SH-SY5Y (cell line): ENCODE data around the gene NEXMIF.

Experiments
- GATA2 ChIP-seq: IDR thresholded peaks from 2 replicates; pipeline ENCODE4 v1.6.1; 2011; ENCODE audit warnings: mild to moderate bottlenecking, low read depth, low read length
- GATA3 ChIP-seq: IDR thresholded peaks from 2 replicates; pipeline ENCODE4 v1.6.1; 2011; ENCODE audit warnings: low read depth, mild to moderate bottlenecking, low read length, moderate library complexity

The NEXMIF gene

DNA sequence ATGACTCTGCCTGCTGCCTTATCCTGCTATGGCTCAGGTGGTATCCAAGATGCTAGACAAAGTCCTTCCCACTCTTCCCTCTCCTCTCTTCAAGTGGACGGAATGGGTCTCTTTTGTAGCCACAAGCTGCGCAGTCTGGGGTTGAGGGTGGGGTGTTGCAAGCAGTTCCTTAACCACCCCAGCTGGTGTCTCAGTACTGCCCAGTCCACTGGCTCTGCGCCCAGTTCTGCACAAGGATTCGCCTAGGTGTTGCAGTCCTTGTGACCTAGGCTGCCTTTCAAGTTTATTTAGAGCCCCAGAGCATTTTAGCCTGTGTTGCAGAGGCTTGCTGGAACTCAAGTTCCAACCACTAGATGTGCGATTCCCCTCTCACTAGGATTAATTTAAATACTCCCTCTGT is 120.7 kb downstream of the NEXMIF start:
- TF ChIP-seq GATA2 (no peak), GATA3 (no peak)

DNA sequence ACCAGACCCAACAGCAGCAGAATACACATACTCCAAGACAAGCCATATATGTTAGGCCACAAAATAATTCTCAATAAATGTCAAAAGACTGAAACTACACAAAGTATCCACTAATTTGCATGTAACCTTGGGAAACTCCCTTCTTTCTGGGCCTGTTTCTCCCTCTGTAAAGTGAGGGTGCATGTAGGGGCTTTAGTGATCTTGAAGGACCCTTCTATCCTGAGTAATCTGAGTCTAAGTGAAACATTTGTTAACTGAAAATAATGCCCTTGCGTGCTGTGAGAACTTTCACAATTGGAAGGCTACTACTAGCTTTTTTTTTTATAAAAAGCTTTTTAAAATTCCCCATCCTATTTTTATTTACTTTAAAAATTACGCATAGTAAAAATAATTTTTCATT is 125.2 kb downstream of the NEXMIF start:
- TF ChIP-seq GATA2 (no peak), GATA3 (no peak)

DNA sequence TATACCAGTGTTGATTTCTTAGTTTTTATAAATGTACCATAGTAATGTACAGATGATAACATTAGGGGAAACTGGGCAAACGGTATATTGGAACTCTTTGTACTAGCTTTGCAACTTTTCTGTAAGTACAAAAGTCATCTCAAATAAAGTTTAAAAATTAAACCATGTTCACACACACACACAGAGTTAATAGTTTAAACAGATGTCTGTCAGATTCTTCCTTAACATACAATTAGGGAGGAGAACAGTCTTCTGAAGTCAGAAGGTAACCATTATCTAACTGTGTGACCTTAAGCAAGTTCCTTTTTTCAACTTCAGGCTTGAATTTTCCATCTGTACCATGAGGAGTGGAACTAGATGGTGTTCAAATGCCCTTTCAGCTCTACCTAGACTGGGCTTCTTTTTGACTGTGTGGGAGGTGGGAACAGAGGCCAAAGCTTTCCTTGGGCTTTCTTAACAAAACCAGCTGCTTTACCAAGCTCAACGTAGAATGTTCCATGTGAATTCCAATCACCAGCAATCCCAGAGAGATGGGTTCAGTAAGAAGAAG is 127.8 kb downstream of the NEXMIF start:
- TF ChIP-seq GATA3 (no peak), GATA2 (no peak)

DNA sequence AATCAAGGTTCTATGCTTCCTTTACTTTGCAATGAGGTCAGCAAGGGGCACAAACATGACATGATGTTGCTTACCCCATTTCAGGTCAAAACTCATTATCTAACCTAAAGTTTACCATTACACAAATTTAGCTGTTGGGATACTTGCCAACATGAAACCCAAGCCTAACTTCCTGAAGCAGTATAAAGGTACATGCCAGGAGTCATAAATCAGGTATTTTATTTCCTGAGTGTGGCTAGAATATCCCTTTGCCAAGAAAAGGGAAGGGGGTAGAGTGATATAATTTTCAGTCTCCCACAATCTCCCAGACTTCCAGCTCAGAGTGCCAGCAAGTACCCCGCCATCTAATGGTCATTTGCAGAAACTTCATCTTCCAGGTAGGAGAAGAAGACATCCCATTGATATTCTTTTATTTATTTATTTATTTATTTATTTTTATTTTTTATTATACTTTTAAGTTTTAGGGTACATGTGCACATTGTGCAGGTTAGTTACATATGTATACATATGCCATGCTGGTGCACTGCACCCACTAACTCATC is 136.6 kb downstream of the NEXMIF start:
- TF ChIP-seq GATA2 (no peak), GATA3 (no peak)

DNA sequence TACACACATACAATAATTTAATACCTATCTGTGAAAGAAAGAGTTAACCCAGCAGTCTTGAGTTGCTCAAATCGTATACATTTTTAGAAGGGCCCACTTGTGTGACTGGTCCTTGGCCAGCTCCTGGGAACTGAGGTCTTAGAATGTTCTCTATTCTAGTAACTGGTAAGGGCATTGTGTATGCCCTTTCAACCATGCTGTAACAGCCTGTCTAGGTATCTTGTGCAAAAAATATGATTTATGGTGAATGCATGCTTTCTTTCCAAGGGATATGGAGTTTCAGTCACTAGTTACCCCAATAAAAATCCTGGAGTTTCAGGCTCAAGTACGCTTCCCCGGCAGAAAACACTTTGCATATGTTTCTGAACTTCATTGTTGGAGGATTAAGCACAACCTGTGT is 140.6 kb downstream of the NEXMIF start:
- TF ChIP-seq GATA3, result no peak
- no peak for TF ChIP-seq GATA2

DNA sequence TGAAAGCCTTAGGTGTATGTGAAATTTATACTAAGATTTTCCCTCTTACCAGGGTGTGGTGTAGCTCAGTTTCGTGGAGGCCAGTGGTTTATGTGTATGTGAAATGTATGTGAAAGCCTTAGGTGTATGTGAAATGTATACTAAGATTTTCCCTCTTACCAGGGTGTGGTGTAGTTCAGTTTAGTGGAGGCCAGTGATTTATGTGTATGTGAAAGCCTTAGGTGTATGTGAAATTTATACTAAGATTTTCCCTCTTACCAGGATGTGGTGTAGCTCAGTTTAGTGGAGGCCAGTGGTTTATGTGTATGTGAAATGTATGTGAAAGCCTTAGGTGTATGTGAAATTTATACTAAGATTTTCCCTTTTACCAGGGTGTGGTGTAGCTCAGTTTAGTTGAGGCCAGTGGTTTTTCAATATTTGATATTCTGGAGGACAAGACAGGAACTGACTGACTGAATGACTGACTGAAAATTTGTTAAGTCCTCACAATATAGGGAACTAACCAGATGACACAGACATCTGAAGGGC is 143.7 kb downstream of the NEXMIF start:
- TF ChIP-seq GATA3 (no peak), GATA2 (no peak)

DNA sequence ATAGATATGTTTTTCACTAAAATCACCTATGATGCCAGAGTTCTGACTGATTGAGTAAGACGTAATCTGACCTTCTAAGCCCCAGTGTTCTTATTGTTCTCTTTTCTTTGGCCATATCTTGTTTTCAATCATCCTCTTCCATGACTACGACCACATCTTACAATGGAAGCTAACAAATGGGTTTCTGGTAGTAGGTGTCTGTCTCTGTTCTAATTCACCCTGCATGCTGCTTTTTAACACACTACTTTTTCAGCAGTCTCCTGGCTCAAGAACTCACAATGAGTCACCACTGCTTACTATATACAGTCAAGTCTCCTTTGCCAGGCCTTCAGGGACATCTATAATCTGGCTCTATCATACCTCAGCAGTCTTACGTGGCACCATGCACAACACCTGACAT is 146.1 kb downstream of the NEXMIF start:
- TF ChIP-seq GATA3 (no peak), GATA2 (no peak)

DNA sequence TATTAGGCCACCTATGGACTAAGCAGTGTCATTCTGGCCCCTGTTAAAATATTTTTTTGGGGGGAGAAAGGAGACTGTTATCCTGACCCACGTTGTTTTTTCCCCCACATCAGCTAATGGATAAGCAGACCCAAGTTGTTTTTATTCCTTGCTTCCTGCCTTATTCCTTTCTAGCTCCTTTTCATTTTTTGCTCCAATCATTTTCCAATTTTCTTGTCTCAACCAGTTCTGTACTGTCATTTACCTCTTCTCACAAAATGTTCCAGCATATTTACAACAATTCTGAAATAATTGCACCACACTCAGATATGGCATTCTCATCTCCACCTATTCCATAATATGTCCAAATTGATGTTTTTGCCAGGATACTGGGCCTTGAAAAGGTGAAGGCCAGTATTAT is 150.3 kb downstream of the NEXMIF start:
- TF ChIP-seq GATA2, result no peak
- TF ChIP-seq GATA3, result no peak

DNA sequence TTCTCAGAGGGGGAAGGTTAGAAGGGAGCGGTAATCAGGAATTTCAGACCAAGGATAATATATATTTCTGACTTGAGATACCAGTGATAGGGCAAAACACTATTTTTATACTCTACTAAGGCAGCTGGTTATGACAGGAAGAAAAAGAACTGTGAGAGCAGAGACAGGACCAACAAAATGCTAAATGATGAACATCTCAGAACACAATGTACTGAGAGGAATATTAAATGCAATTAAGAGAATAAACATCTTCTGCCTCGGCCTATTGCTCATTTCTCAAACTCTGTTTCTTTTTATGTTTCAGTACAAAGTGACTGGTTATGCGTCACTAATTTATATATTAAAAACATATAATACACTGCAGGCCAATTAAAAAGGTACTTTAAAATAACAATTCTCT is 188.8 kb downstream of the NEXMIF start:
- TF ChIP-seq GATA3 (no peak), GATA2 (no peak)

DNA sequence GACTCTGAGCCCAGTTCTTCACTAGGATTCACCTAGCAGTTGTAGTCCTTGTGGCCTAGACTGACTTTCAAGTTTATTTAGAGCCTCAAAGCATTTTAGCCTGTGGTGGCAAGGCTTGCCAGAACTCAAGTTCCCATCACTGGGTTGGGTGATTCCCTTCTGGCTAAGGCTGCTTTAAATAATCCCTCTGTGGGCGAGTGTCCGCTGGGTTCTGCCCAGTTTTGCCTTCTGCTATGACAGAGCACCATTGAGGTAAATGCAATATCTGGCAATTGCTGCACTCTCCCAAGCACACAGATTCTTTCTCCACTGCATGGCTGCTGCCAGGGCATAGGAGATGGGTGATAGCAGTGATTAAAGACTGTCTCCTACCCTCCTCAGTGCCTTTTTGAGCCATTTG is 220.0 kb downstream of the NEXMIF start:
- TF ChIP-seq GATA3 (no peak), GATA2 (no peak)

DNA sequence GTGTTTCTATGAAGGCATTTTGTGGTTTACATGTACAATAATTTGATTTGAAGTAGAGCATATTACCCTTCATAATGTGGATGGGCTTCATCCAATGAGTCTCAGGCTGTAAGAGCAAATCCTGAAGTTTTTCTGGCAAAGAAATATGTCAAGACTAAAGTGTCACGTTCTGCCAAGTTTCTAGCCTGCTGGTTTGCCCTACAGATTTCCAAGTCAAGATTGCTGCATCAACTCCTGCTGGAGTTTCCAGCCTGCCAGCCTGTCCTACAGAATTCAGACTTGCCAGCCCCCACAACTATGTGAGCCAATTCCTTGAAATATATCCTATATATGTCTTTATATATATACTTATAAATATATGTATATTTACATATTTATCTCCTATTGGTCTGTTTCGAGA is 240.8 kb downstream of the NEXMIF start:
- TF ChIP-seq GATA3, result no peak
- TF ChIP-seq GATA2, result no peak
